ENCODE measurements around the gene ZSWIM3.

Gene ZSWIM3

GRCh38 chr20:45857114-45857881 is at the start of gene ZSWIM3, which contains the start of gene ACOT8:
ZSWIM3 (plus strand) TSS chr20:45857614; CDS start chr20:45857826, 212 bp downstream.
ACOT8 (minus strand) TSS chr20:45857392; CDS start chr20:45857315, 77 bp downstream.
- DNase-seq: peak; percentile 100
- in situ Hi-C loops (cut with MboI; ENCODE audit: low pct_unique_long_range_greater_than_20kb, low sequenced_read_pairs): no loop called here

- peak; percentile 41 for DNase-seq
- in situ Hi-C loops (cut with MboI; ENCODE audit: low pct_unique_long_range_greater_than_20kb, low sequenced_read_pairs): no loop called here
Observed at GRCh38 chr20:45810191-45810970, 47.0 kb upstream of the ZSWIM3 start.

- no peak for DNase-seq
- in situ Hi-C loops (cut with MboI; ENCODE audit: low pct_unique_long_range_greater_than_20kb, low sequenced_read_pairs): no loop called here
Observed at GRCh38 chr20:45812157-45813005, 45.0 kb upstream of the ZSWIM3 start, which contains the start of gene UBE2C. UBE2C (plus strand) TSS chr20:45812644; CDS start chr20:45812696, 52 bp downstream.

- DNase-seq: no peak
- in situ Hi-C loops (cut with MboI; ENCODE audit: low pct_unique_long_range_greater_than_20kb, low sequenced_read_pairs): no loop called here
Observed at GRCh38 chr20:45813006-45813340, 44.4 kb upstream of the ZSWIM3 start.

- DNase-seq: no peak
- in situ Hi-C loops (cut with MboI; ENCODE audit: low pct_unique_long_range_greater_than_20kb, low sequenced_read_pairs): no loop called here
Observed at GRCh38 chr20:45813489-45813888, 43.9 kb upstream of the ZSWIM3 start.

- in situ Hi-C loops (cut with MboI; ENCODE audit: low pct_unique_long_range_greater_than_20kb, low sequenced_read_pairs): no loop called here
- no peak for DNase-seq
Observed at GRCh38 chr20:45814314-45814713, 43.1 kb upstream of the ZSWIM3 start.

GRCh38 chr20:45816951-45817350 is 40.5 kb upstream of the ZSWIM3 start:
- no peak for DNase-seq
- in situ Hi-C loops (cut with MboI; ENCODE audit: low pct_unique_long_range_greater_than_20kb, low sequenced_read_pairs): no loop called here

GRCh38 chr20:45817376-45818194 is 39.8 kb upstream of the ZSWIM3 start:
- DNase-seq: no peak
- in situ Hi-C loops (cut with MboI; ENCODE audit: low pct_unique_long_range_greater_than_20kb, low sequenced_read_pairs): no loop called here

- in situ Hi-C loops (cut with MboI; ENCODE audit: low pct_unique_long_range_greater_than_20kb, low sequenced_read_pairs): no loop called here
- no peak for DNase-seq
Observed at GRCh38 chr20:45818239-45818638, 39.2 kb upstream of the ZSWIM3 start.

- in situ Hi-C loops (cut with MboI; ENCODE audit: low pct_unique_long_range_greater_than_20kb, low sequenced_read_pairs): no loop called here
- DNase-seq: no peak
Observed at GRCh38 chr20:45819466-45819865, 37.9 kb upstream of the ZSWIM3 start.

GRCh38 chr20:45821947-45822346 is 35.5 kb upstream of the ZSWIM3 start:
- DNase-seq: no peak
- in situ Hi-C loops (cut with MboI; ENCODE audit: low pct_unique_long_range_greater_than_20kb, low sequenced_read_pairs): loop anchor here (10.0 kb wide), 1 partner anchor 133 kb away; no protein-coding TSS in a partner anchor

- in situ Hi-C loops (cut with MboI; ENCODE audit: low pct_unique_long_range_greater_than_20kb, low sequenced_read_pairs): loop anchor here (10.0 kb wide), 1 partner anchor 132 kb away; no protein-coding TSS in a partner anchor
Observed at GRCh38 chr20:45822857-45823256, 34.6 kb upstream of the ZSWIM3 start.

GRCh38 chr20:45823949-45824835 is 33.2 kb upstream of the ZSWIM3 start:
- peak; percentile 30 for DNase-seq
- in situ Hi-C loops (cut with MboI; ENCODE audit: low pct_unique_long_range_greater_than_20kb, low sequenced_read_pairs): loop anchor here (10.0 kb wide), 1 partner anchor 131 kb away; no protein-coding TSS in a partner anchor

More at GRCh38 chr20:45822857-45823256, 34.6 kb upstream of the ZSWIM3 start:
- no peak for DNase-seq

- in situ Hi-C loops (cut with MboI; ENCODE audit: low pct_unique_long_range_greater_than_20kb, low sequenced_read_pairs): loop anchor here (10.0 kb wide), 1 partner anchor 128 kb away; no protein-coding TSS in a partner anchor
- DNase-seq: no peak
Observed at GRCh38 chr20:45826381-45827019, 30.9 kb upstream of the ZSWIM3 start.

GRCh38 chr20:45827030-45827652 is 30.3 kb upstream of the ZSWIM3 start, which contains the start of gene TNNC2:
TNNC2 (minus strand) TSS chr20:45827312; CDS start chr20:45827248, 64 bp downstream.
- no peak for DNase-seq

GRCh38 chr20:45827712-45828111 is 29.7 kb upstream of the ZSWIM3 start:
- no peak for DNase-seq
- in situ Hi-C loops (cut with MboI; ENCODE audit: low pct_unique_long_range_greater_than_20kb, low sequenced_read_pairs): loop anchor here (10.0 kb wide), 1 partner anchor 127 kb away; no protein-coding TSS in a partner anchor

More at GRCh38 chr20:45827030-45827652, 30.3 kb upstream of the ZSWIM3 start, which contains the start of gene TNNC2:
- in situ Hi-C loops (cut with MboI; ENCODE audit: low pct_unique_long_range_greater_than_20kb, low sequenced_read_pairs): loop anchor here (10.0 kb wide), 1 partner anchor 128 kb away; no protein-coding TSS in a partner anchor

Measured in KBM-7 (cell line).